BJ (cell line): ENCODE measurements around the gene ZDHHC14. TPM values are rescaled to one million over a fixed set of nuclear protein-coding genes. Genes with fewer than 3 reads are reported as not detected.

Experiments used
- CTCF ChIA-PET: fragments of 350-600 bp; formaldehyde crosslinking; extraction: SDS; loops from one replicate; lab custom pipeline; 2021; ENCODE audit warnings: antibody characterized with exemption, inconsistent platforms; lab: Yijun Ruan, JAX
- POLR2A ChIA-PET: fragments of 300-600 bp; sonication (Branson Sonifier 250); formaldehyde crosslinking; extraction: SDS; loops from one replicate; lab custom pipeline; 2021; ENCODE audit warnings: antibody characterized with exemption; lab: Charles Lee
- DNase-seq: peaks from one replicate; pipeline ENCODE4 v3.0.0-alpha.2; 2011; ENCODE audit warnings: low read depth
- H3K27me3 ChIP-seq: 2 replicates; pipeline ENCODE4 v1.6.0; 2011; ENCODE audit warnings: low read length; ENCODE audit not compliant: control insufficient read depth, insufficient read depth
- H3K36me3 ChIP-seq: 2 replicates; pipeline ENCODE4 v1.5.1; 2011; ENCODE audit warnings: low read length; ENCODE audit not compliant: control insufficient read depth, insufficient read depth
- H3K4me3 ChIP-seq: 2 replicates; pipeline ENCODE4 v1.5.1; 2011; ENCODE audit warnings: low read depth, mild to moderate bottlenecking, control low read depth, low read length
- polyA plus RNA-seq: library from polyadenylated mRNA; depleted of rRNA; stranded (reverse); fragments of >200 nt; gene quantifications from 2 replicates; pipeline ENCODE4 v1.2.3, GENCODE V29; 2011
- TF ChIP-seq, protein P1 (sequence below): IDR thresholded peaks from 2 replicates; pipeline ENCODE4 v1.5.1; 2011; ENCODE audit warnings: low read depth, mild to moderate bottlenecking, control low read depth, inconsistent platforms, low read length, moderate library complexity; ENCODE audit not compliant: insufficient read depth

Gene ZDHHC14
- polyA plus RNA-seq, 1 experiment: 3.6 TPM

DNA sequence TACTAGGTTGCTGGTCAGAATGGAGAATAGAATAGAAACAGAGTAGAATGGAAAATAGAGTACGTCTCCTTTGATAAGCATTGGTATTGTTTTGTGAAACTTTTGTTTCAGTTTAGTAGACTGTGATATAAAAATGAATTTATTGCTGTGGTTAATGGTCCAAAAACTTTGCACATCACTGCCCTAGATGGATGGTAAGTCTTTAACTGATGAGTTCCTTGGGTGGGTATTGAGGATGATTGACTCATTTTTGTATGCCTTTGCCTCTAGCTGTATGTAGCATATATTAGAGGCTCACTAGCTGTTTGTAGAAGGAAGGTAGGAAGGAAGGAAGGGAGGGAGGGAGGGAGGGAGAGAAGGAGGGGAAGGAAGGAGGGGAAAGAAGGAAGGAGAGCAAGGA lies 48.3 kb downstream of the ZDHHC14 start:
- Histone ChIP-seq H3K36me3 (no peaks in the 10 kb centered on the region), H3K27me3 (no peaks in the 10 kb centered on the region), H3K4me3 (no peak overlapping the region)
- POLR2A ChIA-PET: no interaction called here
- no peak for DNase-seq
- CTCF ChIA-PET: interaction anchor here (1.4 kb wide), 1 partner anchor 19 kb away, joined by 5 read pairs; no protein-coding TSS in a partner anchor
- TF ChIP-seq, protein P1, sequence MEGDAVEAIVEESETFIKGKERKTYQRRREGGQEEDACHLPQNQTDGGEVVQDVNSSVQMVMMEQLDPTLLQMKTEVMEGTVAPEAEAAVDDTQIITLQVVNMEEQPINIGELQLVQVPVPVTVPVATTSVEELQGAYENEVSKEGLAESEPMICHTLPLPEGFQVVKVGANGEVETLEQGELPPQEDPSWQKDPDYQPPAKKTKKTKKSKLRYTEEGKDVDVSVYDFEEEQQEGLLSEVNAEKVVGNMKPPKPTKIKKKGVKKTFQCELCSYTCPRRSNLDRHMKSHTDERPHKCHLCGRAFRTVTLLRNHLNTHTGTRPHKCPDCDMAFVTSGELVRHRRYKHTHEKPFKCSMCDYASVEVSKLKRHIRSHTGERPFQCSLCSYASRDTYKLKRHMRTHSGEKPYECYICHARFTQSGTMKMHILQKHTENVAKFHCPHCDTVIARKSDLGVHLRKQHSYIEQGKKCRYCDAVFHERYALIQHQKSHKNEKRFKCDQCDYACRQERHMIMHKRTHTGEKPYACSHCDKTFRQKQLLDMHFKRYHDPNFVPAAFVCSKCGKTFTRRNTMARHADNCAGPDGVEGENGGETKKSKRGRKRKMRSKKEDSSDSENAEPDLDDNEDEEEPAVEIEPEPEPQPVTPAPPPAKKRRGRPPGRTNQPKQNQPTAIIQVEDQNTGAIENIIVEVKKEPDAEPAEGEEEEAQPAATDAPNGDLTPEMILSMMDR: no peak

DNA sequence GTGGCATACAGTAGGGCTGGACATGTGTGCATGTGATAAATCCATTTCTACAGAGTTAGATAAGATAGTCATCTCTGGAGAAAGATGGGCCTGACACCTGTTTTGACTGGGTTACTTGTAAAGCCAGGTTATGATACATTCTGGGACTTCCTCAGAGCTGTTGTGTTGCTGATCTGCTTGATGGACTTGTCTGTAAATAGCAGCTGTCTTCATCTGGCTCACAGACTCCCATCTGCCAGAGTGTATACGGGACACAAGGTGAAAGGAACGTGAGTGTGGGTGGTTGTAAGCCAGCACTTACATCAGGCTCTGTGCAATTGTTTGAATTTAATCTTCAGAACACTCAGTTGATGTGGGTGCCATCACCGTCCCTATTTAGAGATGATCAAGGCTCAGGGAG lies 49.8 kb downstream of the ZDHHC14 start:
- H3K27me3 ChIP-seq: no peaks in the 10 kb centered on the region
- H3K36me3 ChIP-seq: no peaks in the 10 kb centered on the region
- TF ChIP-seq, protein P1: no peak
- POLR2A ChIA-PET: no interaction called here
- no peak for DNase-seq
- H3K4me3 ChIP-seq: no peak overlapping the region
- CTCF ChIA-PET: no interaction called here

DNA sequence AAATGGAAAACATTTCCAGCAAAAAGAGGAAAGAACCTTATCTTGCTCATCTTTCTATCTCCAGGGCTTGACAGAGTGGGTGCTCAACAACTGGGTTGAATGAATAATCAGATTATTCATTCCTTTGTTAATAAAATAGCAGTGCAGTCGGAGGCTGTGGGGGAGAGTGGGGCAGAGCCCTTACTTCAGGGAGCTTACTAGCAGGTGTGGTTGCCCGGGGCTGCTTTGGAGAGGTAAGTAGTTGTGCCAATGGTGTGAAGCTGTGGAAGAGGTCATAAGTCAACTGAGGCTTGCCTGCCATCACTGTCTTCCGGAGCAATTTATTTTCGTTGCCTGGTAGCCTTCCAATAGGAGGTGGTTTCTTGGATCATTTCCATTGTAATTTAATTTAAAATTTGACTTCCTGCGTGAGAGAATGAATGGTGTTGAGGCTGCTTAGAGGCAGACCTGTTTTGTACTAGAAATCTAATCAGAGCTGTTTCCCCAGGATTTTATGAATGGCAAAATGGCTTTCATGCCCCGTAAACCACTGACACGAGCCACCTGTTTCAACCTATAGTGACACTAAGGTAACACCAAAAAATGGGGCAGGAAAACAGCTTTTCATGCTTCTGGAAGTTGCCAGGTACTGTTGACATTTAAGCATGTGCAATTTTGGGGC lies 51.4 kb downstream of the ZDHHC14 start:
- POLR2A ChIA-PET: no interaction called here
- Histone ChIP-seq H3K27me3 (no peaks in the 10 kb centered on the region), H3K4me3 (no peak overlapping the region), H3K36me3 (no peaks in the 10 kb centered on the region)
- TF ChIP-seq, protein P1: no peak
- CTCF ChIA-PET: no interaction called here
- DNase-seq: no peak

DNA sequence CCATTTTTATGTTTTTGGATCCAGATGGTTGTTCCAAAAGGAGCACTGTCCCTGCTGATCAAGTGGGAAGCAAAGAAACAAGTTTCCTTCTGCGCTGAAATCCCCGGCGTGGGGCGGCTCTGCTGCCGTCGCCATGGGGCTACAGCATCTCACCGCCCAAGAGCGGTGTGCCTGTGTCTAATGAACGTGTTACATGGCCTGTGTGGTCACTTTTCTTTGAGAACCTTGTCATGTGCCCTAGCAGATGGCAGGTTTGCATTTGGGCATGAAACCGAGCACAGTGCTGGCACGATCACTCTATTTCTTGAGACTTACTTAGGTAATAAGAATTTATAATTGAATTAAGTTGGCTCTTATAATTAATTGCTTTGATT lies 51.9 kb downstream of the ZDHHC14 start:
- no peaks in the 10 kb centered on the region for H3K36me3 ChIP-seq
- no peak overlapping the region for H3K4me3 ChIP-seq
- no peaks in the 10 kb centered on the region for H3K27me3 ChIP-seq
- ChIA-PET POLR2A (no interaction called here), CTCF (no interaction called here)
- DNase-seq: no peak
- TF ChIP-seq, protein P1: no peak

DNA sequence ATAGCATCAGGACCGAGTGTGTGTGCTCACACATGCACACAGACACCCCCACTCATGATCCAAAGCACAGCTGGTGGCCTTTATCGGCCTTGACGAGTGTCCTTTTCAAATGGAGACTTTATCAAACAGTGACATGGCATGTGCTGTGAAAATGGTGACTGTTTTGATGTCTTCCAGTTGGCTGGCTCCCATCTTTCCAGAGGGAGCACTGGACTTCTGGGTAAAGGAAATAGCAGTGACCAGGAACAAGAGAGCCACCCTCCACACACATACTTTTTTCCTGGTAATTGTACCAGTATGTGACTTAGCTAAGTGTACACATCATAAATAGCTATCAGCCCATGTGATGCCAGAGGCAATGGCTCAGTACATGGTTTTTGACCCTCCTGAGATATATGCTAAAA lies 52.7 kb downstream of the ZDHHC14 start:
- H3K36me3 ChIP-seq: no peaks in the 10 kb centered on the region
- ChIA-PET CTCF (interaction anchor here (0.5 kb wide), 1 partner anchor 12 kb away, joined by 4 read pairs; no protein-coding TSS in a partner anchor), POLR2A (interaction anchor here (1.6 kb wide), 1 partner anchor 10 kb away, joined by 3 read pairs; no protein-coding TSS in a partner anchor)
- no peak for DNase-seq
- H3K4me3 ChIP-seq: no peak overlapping the region
- TF ChIP-seq, protein P1: no peak
- H3K27me3 ChIP-seq: no peaks in the 10 kb centered on the region
